ENCODE measurements around the gene CTSK.

CTSK gene

GRCh38 chr1:150751443-150751842, 56.6 kb downstream of the CTSK start:
- no peak for DNase-seq

- no peak for DNase-seq
Observed at GRCh38 chr1:150749720-150750311, 58.2 kb downstream of the CTSK start.

GRCh38 chr1:150748878-150749719, 59.0 kb downstream of the CTSK start:
- DNase-seq, result peak; percentile 65
